NCI-H774 (cell line): Measurements from ENCODE around the gene OR8G5.
"Not testable (repeated sequence)": the region's sequence is repeated elsewhere in the genome, so short reads cannot be mapped to it uniquely, and the experiment has no call there.

ENCODE experiments used
- DNase-seq: peaks from one replicate; lab custom pipeline; 2025; lab: John Stamatoyannopoulos, UW

Gene OR8G5, protein sequence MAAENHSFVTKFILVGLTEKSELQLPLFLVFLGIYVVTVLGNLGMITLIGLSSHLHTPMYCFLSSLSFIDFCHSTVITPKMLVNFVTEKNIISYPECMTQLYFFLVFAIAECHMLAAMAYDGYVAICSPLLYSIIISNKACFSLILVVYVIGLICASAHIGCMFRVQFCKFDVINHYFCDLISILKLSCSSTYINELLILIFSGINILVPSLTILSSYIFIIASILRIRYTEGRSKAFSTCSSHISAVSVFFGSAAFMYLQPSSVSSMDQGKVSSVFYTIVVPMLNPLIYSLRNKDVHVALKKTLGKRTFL

GRCh38 chr11:124256076-124256475 is at the start of gene OR8G5:
Gene OR8G5 (plus strand): TSS chr11:124256376. CDS start chr11:124264932, 8,556 bp downstream.
- DNase-seq, result no peak

- no peak for DNase-seq
Observed at GRCh38 chr11:124207102-124207792, 48.9 kb upstream of the OR8G5 start.

- no peak for DNase-seq
Observed at GRCh38 chr11:124209824-124210357, 46.3 kb upstream of the OR8G5 start.

DNA sequence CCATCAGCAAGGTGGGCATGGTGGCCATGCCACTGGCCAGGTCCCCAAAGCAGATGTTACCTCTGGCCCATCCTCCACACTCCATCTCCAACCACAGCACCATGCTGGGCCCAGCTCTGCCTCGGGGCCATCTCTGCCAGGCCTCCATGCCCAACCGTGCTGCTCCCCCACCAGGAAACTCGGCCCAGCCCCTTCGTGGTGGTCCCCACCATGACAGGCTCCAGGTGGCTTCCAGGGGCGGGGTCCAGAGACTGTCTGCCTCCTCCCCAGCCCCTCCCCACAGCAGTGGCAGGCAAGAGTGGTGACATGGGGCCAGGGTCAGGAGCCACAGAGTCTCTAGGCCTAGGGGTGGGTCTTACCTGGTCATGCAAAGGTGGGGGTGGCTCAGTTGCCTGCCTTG is 45.8 kb upstream of the OR8G5 start:
- no peak for DNase-seq

DNA sequence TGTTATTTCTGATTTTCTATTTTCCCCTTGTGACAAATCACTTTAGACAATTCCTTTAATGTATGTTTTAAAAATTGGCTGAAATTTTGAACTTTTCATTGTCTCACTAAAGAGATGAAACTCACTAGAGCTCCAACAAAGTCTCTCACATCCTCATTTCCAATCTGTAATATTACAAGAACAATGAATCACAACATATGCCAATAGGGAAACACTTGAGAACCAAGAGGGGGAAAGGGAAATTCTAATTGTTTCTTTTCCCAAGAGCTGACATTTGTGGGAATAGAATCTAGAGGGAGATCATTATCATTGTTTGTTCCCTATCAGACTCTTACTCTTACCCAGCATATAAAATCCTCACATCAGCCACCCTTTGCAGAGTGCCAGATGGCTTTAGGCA is 44.9 kb upstream of the OR8G5 start:
- no peak for DNase-seq

GRCh38 chr11:124214027-124214426 is 42.1 kb upstream of the OR8G5 start:
- no peak for DNase-seq

DNA sequence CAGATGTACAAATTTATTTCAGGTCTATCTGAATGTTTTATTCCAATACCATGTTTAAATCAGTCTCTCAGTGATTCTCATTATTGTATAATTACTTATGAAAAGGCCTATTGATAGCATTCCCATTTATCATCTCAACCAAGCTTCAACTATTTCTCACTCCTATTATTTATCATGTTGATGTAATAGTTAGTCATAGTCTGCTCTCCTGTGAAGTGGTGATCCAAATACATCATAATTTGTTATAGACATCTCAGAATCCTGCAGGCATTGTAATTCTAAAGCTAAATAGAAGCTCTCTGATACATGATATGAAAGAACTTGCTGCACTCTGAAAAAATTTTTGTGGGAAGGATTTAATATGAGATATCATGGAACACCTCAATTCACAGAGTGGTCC is 37.0 kb upstream of the OR8G5 start:
- DNase-seq, result no peak

DNA sequence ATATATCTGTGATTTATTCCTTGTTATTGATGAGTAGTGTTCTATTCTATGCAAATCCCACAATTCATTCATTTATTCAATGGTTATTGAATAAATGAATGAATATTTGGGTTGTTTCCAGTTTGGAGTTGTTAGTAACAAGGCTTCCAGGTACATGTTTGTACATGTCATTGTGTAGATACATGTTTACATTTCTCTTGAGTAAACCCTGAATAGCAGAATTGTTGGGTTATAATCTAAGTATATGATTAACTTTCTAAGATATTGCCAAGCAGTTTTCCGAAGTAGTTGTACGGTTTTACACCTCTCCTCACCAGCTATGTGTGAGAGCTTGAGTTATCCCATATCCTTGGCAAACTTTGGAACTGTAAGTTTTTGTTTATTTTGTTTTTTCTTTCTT is 33.8 kb upstream of the OR8G5 start:
- no peak for DNase-seq

- DNase-seq, result not testable (repeated sequence)
Observed at GRCh38 chr11:124224618-124225423, 31.4 kb upstream of the OR8G5 start.

GRCh38 chr11:124225471-124225870 is 30.7 kb upstream of the OR8G5 start:
- no peak for DNase-seq

DNA sequence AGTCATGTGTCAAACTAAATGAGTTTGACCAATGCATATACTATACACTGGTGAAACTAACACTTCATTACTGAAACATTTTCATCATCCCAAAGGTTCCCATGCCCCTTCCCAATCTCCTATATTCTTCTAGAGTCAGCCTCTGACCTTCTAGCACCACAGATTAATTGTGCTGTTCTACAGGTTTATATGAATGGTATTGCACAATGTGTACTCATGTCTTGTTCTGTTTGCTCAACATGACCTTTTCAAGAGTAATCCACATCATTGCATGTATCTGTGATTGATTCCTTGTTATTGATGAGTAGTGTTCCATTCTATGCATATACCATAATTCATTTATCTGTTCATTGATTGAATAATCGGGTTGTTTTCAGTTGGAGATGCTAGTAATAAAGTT is 22.8 kb upstream of the OR8G5 start:
- peak; percentile 35 for DNase-seq

GRCh38 chr11:124238512-124238911 is 17.7 kb upstream of the OR8G5 start:
- DNase-seq, result no peak

DNA sequence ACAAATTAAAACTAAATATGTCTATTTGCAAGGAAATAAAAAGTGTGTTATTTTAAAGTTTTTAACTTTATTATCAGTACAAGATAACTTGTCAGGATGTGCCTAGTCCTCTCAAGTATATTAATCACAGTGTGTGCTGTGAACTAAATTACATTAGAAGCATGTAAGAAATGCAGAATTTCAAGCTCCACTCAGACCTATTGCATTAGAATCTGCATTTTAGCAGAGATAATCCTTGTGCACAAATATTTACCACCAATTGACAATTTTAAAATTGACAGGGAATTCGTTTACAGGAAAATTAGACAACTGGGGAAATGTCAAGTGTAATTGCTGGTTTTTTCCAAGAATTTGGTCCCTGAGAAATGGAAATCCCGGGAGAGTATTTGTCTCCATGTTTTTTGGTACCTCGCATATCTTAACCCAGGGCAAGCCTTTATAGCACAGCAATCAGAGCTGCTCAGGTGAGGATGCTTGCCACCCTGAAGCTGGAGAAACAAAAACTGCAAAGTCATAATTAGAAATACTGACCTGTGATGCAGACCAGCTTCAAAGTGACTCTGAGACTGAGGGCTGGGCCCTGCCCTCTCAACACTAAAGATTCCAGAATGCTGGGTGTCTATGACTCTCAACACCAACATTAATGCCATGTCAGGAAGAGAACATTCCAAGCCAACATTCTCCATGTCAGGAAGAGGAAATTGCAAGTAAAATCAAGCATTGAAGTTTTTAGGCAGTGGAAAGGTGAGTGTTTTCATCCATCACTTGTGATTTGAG is 15.4 kb upstream of the OR8G5 start, which contains the start of gene OR8G1:
TSS of gene OR8G1 (plus strand) at position 475 of the 777 bp plus-strand sequence. CDS start 8,581 bp downstream, outside the sequence.
- DNase-seq, result no peak

DNA sequence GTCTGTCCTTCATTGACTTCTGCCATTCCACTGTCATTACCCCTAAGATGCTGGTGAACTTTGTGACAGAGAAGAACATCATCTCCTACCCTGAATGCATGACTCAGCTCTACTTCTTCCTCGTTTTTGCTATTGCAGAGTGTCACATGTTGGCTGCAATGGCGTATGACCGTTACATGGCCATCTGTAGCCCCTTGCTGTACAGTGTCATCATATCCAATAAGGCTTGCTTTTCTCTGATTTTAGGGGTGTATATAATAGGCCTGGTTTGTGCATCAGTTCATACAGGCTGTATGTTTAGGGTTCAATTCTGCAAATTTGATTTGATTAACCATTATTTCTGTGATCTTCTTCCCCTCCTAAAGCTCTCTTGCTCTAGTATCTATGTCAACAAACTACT is 6.3 kb upstream of the OR8G5 start:
- DNase-seq, result not testable (repeated sequence)

- not testable (repeated sequence) for DNase-seq
Observed at GRCh38 chr11:124265041-124265440, 8.9 kb downstream of the OR8G5 start.

- DNase-seq, result not testable (repeated sequence)
Observed at GRCh38 chr11:124270886-124271285, 14.7 kb downstream of the OR8G5 start.

GRCh38 chr11:124274000-124274399 is 17.8 kb downstream of the OR8G5 start:
- no peak for DNase-seq

GRCh38 chr11:124276081-124276480 is 19.9 kb downstream of the OR8G5 start:
- DNase-seq, result no peak

- no peak for DNase-seq
Observed at GRCh38 chr11:124277207-124277606, 21.0 kb downstream of the OR8G5 start.

GRCh38 chr11:124277804-124278203 is 21.6 kb downstream of the OR8G5 start:
- DNase-seq, result peak; percentile 13

GRCh38 chr11:124278261-124278660 is 22.1 kb downstream of the OR8G5 start:
- DNase-seq, result no peak
